Measurements from ENCODE around the gene CHRNA4. TPM values are rescaled to one million over a fixed set of nuclear protein-coding genes. Genes with fewer than 3 reads are reported as not detected.

The CHRNA4 gene
- total and polyA plus RNA-seq, 9 of the 15 experiments (the other 6 are each of a cell fraction or from before 2014, with no cell fraction given): not detected

- Histone ChIP-seq H3K9me1 (ENCODE audit: control insufficient read depth, insufficient read depth, low read length) (no peaks in the 10 kb centered on the region), H2AFZ (ENCODE audit: low read depth, low read length) (no peak overlapping the region), H3K4me2 (ENCODE audit: insufficient read depth, low read length) (no peak overlapping the region), H3K27me3 (ENCODE audit: control insufficient read depth in 2 of 2, insufficient read depth in 2 of 2, low read length in 2 of 2) (peaks cover 14 to 87% of the 10 kb centered on the region in 2 experiments; a peak in 4 of 5 replicates), H3K79me2 (ENCODE audit: control insufficient read depth, insufficient read depth, low read length) (no peaks in the 10 kb centered on the region), H3K9ac (ENCODE audit: insufficient read depth in 1 of 2, low read depth in 2 of 2, low read length in 2 of 2) (no peak overlapping the region), H3K4me1 (replicated peaks in 1 of 2; ENCODE audit: control insufficient read depth in 2 of 2, insufficient read depth in 2 of 2, low read length in 2 of 2) (peaks cover 0 to 11% of the 10 kb centered on the region in 2 experiments; a peak in 2 of 5 replicates), H3K4me3 (no peak overlapping the region), H3K36me3 (ENCODE audit: control insufficient read depth, insufficient read depth, low read length) (no peaks in the 10 kb centered on the region), H3K27ac (ENCODE audit: extremely low read depth, low read depth, low read length) (no peak overlapping the region), H4K20me1 (replicated peaks; ENCODE audit: control insufficient read depth, insufficient read depth, low read length) (peaks cover 11% of the 10 kb centered on the region), H3K9me3 (replicated peaks; ENCODE audit: control insufficient read depth, insufficient read depth, low read depth, low read length) (no peaks in the 10 kb centered on the region)
- TF ChIP-seq KDM1A (IDR thresholded peaks at IDR 0.05) (peak in 1 of 2 experiments; percentile 95; a peak in 2 of 4 replicates), ZNF124 (CRISPR knock-in tag; IDR thresholded peaks at IDR 0.05) (no peak)
- ChIA-PET POLR2A (no interaction called here), CTCF (ENCODE audit: low intra/inter-chr PET ratio) (no interaction called here)
- DNase-seq (ENCODE audit: extremely low read depth in 1 of 4, low spot score in 3 of 4) (no peak), FAIRE-seq (no peak), ATAC-seq (no peak)
- no TSS peak for BruUV-seq (replicated peaks)
- in situ Hi-C loops (cut with MboI): no loop called here
- WGBS (ENCODE audit: insufficient coverage, low coverage, missing lambda C conversion rate): 4% methylated on average over 10 of the region's 10 CpGs
- intact Hi-C loops (cut with micrococcal nuclease): no loop called here
Observed at GRCh38 chr20:63369024-63369530, 7.9 kb upstream of the CHRNA4 start.

- no peak overlapping the region for H3K9ac ChIP-seq (ENCODE audit: insufficient read depth in 1 of 2, low read depth in 2 of 2, low read length in 2 of 2)
- WGBS (ENCODE audit: insufficient coverage, low coverage, missing lambda C conversion rate): 4% methylated on average over 8 of the region's 8 CpGs
- H3K27me3 ChIP-seq (ENCODE audit: control insufficient read depth in 2 of 2, insufficient read depth in 2 of 2, low read length in 2 of 2): peaks cover 8 to 78% of the 10 kb centered on the region in 2 experiments; a peak in 4 of 5 replicates
- TF ChIP-seq, protein P1, sequence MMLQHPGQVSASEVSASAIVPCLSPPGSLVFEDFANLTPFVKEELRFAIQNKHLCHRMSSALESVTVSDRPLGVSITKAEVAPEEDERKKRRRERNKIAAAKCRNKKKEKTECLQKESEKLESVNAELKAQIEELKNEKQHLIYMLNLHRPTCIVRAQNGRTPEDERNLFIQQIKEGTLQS (IDR thresholded peaks at IDR 0.05): no peak
- TF ChIP-seq, protein P1 (CRISPR knock-in tag; conservative IDR thresholded peaks at IDR 0.05): no peak
- TF ChIP-seq FOXP1 (CRISPR knock-in tag; IDR thresholded peaks at IDR 0.05) (no peak), CBX5 (IDR thresholded peaks at IDR 0.05; ENCODE audit: borderline replicate concordance, low read depth) (no peak), ZZZ3 (IDR thresholded peaks at IDR 0.05) (no peak), GTF2F1 (IDR thresholded peaks at IDR 0.05; ENCODE audit: low read depth, low read length) (no peak)
- ChIA-PET POLR2A (interaction anchor here (1.2 kb wide), 1 partner anchor 11 kb away, joined by 3 read pairs; no protein-coding TSS in a partner anchor), CTCF (ENCODE audit: low intra/inter-chr PET ratio) (no interaction called here)
- H2AFZ ChIP-seq (ENCODE audit: low read depth, low read length): no peak overlapping the region
- H3K4me1 ChIP-seq (replicated peaks in 1 of 2; ENCODE audit: control insufficient read depth in 2 of 2, insufficient read depth in 2 of 2, low read length in 2 of 2): peaks cover 0 to 17% of the 10 kb centered on the region in 2 experiments; a peak in 2 of 5 replicates
- FAIRE-seq (no peak), ATAC-seq (no peak), DNase-seq (ENCODE audit: extremely low read depth in 1 of 4, low spot score in 3 of 4) (no peak)
- H3K4me2 ChIP-seq (ENCODE audit: insufficient read depth, low read length): no peak overlapping the region
- in situ Hi-C loops (cut with MboI) (no loop called here), intact Hi-C loops (cut with micrococcal nuclease) (no loop called here)
- no peaks in the 10 kb centered on the region for H3K36me3 ChIP-seq (ENCODE audit: control insufficient read depth, insufficient read depth, low read length)
- H3K79me2 ChIP-seq (ENCODE audit: control insufficient read depth, insufficient read depth, low read length): no peaks in the 10 kb centered on the region
- no TSS peak for BruUV-seq (replicated peaks)
- H3K9me1 ChIP-seq (ENCODE audit: control insufficient read depth, insufficient read depth, low read length): no peaks in the 10 kb centered on the region
- peaks cover 8% of the 10 kb centered on the region for H4K20me1 ChIP-seq (replicated peaks; ENCODE audit: control insufficient read depth, insufficient read depth, low read length)
- H3K27ac ChIP-seq (ENCODE audit: extremely low read depth, low read depth, low read length): no peak overlapping the region
- no peak overlapping the region for H3K4me3 ChIP-seq
- H3K9me3 ChIP-seq (replicated peaks; ENCODE audit: control insufficient read depth, insufficient read depth, low read depth, low read length): no peaks in the 10 kb centered on the region
Observed at GRCh38 chr20:63368151-63368550, 7.0 kb upstream of the CHRNA4 start.

Measured in K562 (cell line).